Measurements from ENCODE around the gene KCNN4. TPM values are rescaled to one million over a fixed set of nuclear protein-coding genes. Genes with fewer than 3 reads are reported as not detected.
A peak's percentile ranks its signal among the peaks of the same experiment; 100 is the strongest.

KCNN4 gene
- total and polyA plus RNA-seq, 10 of the 15 experiments (the other 5 are each of a cell fraction or from before 2014, with no cell fraction given), result 1.4 to 112 (median 77.9) TPM

- H3K9ac ChIP-seq (ENCODE audit: control insufficient read depth, insufficient read depth, low read length), result no peak overlapping the region
- POLR2A ChIA-PET, result no interaction called here
- in situ Hi-C loops (cut with MboI) (no loop called here), intact Hi-C loops (cut with micrococcal nuclease; ENCODE audit: unreplicated experiment) (no loop called here)
- ATAC-seq, result peak; percentile 96
- peak overlapping the region; percentile 30; the same call in 1 of the 2 replicates for H3K4me2 ChIP-seq (ENCODE audit: control insufficient read depth, insufficient read depth)
- no peak overlapping the region for H3K27ac ChIP-seq (ENCODE audit: control insufficient read depth, insufficient read depth)
- H3K4me1 ChIP-seq (ENCODE audit: control insufficient read depth, insufficient read depth, low read length), result peaks cover 11% of the 10 kb centered on the region
- no TSS peak for BruUV-seq (replicated peaks)
- no peaks in the 10 kb centered on the region for H4K20me1 ChIP-seq (ENCODE audit: control insufficient read depth, insufficient read depth)
- no peak overlapping the region for H3K4me3 ChIP-seq
- CTCF ChIA-PET, result interaction anchor here (0.5 to 1.7 kb wide), 8 partner anchors 11 to 122 kb away, joined by 3 to 8 read pairs (median 4); partner anchors contain the start of genes KCNN4 and PLAUR
- DNase-seq (ENCODE audit: low read depth, low spot score), result no peak
- no peak overlapping the region for H2AFZ ChIP-seq (ENCODE audit: control insufficient read depth, low read depth, low read length)
- RAD21 ChIA-PET (ENCODE audit: unreplicated experiment), result interaction anchor here (0.6 to 3.3 kb wide), 5 partner anchors 24 to 1355 kb away, joined by 3 to 12 read pairs (median 4); no protein-coding TSS in a partner anchor
- 5% methylated on average over 3 of the region's 3 CpGs for WGBS (ENCODE audit: insufficient coverage, insufficient replicate concordance, low lambda C conversion rate, missing lambda C conversion rate)
- no peaks in the 10 kb centered on the region for H3K9me3 ChIP-seq (replicated peaks; ENCODE audit: control insufficient read depth, insufficient read depth, low read length)
- H3K27me3 ChIP-seq (replicated peaks in 1 of 2; ENCODE audit: control insufficient read depth in 2 of 2, insufficient read depth in 2 of 2, low read length in 1 of 2), result no peaks in the 10 kb centered on the region
- SMC1A ChIA-PET (ENCODE audit: uncharacterized antibody, unreplicated experiment), result interaction anchor here (1.0 to 1.7 kb wide), 7 partner anchors 10 to 48 kb away, joined by 3 to 5 read pairs (median 4); partner anchors contain the start of gene KCNN4
- no peaks in the 10 kb centered on the region for H3K79me2 ChIP-seq (ENCODE audit: control insufficient read depth, insufficient read depth, low read length)
- FAIRE-seq, result peak; percentile 95
- H3K36me3 ChIP-seq (ENCODE audit: control insufficient read depth in 2 of 2, insufficient read depth in 2 of 2, low read length in 1 of 2), result no peaks in the 10 kb centered on the region
- TF ChIP-seq CREB1 (IDR thresholded peaks at IDR 0.05; ENCODE audit: low read depth) (no peak), RUNX3 (IDR thresholded peaks at IDR 0.05; ENCODE audit: low read length) (peak; percentile 96), EP300 (IDR thresholded peaks at IDR 0.05; ENCODE audit: borderline replicate concordance in 1 of 2, control insufficient read depth in 1 of 2, low read depth in 2 of 2, low read length in 2 of 2) (peak in 1 of 2 experiments; percentile 89; a peak in 3 of 4 replicates), BCL11A (IDR thresholded peaks at IDR 0.05; ENCODE audit: low read depth, low read length) (peak; percentile 69), STAT1 (conservative IDR thresholded peaks at IDR 0.05) (no peak), IKZF1 (conservative IDR thresholded peaks at IDR 0.05) (peak; percentile 98), POLR2AphosphoS2 (IDR thresholded peaks at IDR 0.05; ENCODE audit: low read depth, low read length) (no peak), BHLHE40 (IDR thresholded peaks at IDR 0.05; ENCODE audit: borderline replicate concordance in 1 of 2, low read depth in 2 of 2, low read length in 1 of 2) (peak in 1 of 2 experiments; percentile 27; a peak in 1 of 4 replicates), NBN (IDR thresholded peaks at IDR 0.05) (peak; percentile 67; the same call in 1 of the 2 replicates), MEF2B (IDR thresholded peaks at IDR 0.05; ENCODE audit: partially characterized antibody, poor library complexity, severe bottlenecking) (peak; percentile 18), CTCF (IDR thresholded peaks at IDR 0.05 in 2 of 3, conservative IDR thresholded peaks at IDR 0.05 in 1 of 3; ENCODE audit: control insufficient read depth in 2 of 3, extremely low read depth in 1 of 3, insufficient read depth in 1 of 3, low read depth in 3 of 3, low read length in 3 of 3) (no peak), IKZF2 (IDR thresholded peaks at IDR 0.05) (peak; percentile 98 to 99), HDGF (IDR thresholded peaks at IDR 0.05) (no peak), SUZ12 (IDR thresholded peaks at IDR 0.05; ENCODE audit: unreplicated experiment) (no peak), MTA3 (IDR thresholded peaks at IDR 0.05; ENCODE audit: borderline replicate concordance, low read length) (peak; percentile 45; the same call in 1 of the 2 replicates), BMI1 (IDR thresholded peaks at IDR 0.05; ENCODE audit: borderline replicate concordance) (peak; percentile 67; the same call in 1 of the 2 replicates), RELB (IDR thresholded peaks at IDR 0.05; ENCODE audit: low read depth) (peak; percentile 99), MTA2 (IDR thresholded peaks at IDR 0.05; ENCODE audit: low read depth) (peak; percentile 88), DPF2 (IDR thresholded peaks at IDR 0.05) (peak; percentile 94), MLLT1 (IDR thresholded peaks at IDR 0.05) (peak; percentile 61), NFIC (IDR thresholded peaks at IDR 0.05; ENCODE audit: low read depth, low read length) (peak; percentile 64)
These were observed 9.8 kb upstream of the KCNN4 start for GRCh38 chr19:43790587-43790986.
